Ammon's horn (tissue), 1 donor: ENCODE results near the gene GNG8.

ENCODE experiments used
- DNase-seq: peaks from one replicate; pipeline ENCODE4 v3.0.0-alpha.2; 2016; ENCODE audit warnings: low spot score

GNG8 gene

GRCh38 chr19:46635920-46636761 lies at the start of gene GNG8:
Gene GNG8 (minus strand): TSS chr19:46636202. CDS start chr19:46634682, 1,520 bp downstream.
- DNase-seq: no peak

- DNase-seq: no peak
Measured at GRCh38 chr19:46685189-46685588, 49.2 kb upstream of the GNG8 start.

- no peak for DNase-seq
Measured at GRCh38 chr19:46678110-46678732, 42.2 kb upstream of the GNG8 start.

DNA sequence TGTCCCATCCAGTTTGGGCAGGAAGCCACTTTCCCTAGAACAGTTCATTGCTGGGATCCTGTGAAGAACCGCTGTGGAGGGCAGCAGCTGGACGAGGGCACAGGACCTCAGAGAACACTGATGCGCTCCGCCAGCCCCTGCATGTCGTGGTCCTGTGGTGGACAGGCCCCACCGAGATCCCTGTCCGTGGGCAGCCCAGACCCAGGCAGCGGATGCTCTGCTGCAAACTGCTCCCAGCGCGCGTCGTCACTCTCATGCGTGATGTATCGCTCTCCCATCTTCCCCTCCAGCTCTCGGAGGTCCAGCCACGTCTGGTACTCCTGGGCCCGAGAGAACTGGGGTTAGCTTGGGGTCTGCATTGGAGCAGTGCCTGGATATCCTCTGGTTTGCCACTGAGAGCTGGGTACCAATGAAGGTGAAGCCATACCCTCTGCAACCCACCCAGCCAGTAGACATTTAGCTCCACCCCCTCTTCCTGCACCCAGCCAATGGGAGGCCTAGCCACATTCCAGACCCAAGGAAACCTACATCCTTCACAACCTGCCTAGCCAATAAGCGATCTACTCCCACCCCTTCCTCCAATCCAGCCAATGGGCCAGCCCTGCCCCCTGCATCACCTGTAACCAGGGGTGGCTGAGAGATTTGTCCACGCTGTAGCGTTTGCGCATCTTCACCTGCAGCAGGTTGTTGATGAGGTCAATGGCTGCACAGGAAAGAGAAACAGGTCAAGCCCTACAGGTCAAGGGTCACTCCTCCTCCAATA lies 38.6 kb upstream of the GNG8 start:
- DNase-seq: no peak

DNA sequence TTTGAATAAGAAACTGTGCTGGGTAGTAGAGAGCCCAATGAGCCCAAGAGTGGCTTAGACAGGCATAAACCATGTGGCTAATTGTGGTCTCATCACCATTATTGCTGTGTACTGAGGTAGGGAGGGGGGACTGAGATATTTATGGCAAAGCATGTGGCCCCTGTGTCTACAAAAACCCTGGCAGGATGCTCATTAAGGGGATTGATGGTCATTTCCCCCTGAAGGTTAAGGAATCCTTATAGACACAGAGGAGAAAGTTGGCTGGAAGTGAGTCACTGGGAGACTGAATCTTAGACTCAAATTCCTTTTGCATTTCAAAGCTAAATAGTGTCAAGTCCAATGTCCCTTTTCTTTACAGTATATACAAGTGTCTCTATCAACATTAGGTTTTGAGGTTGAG lies 34.8 kb upstream of the GNG8 start:
- no peak for DNase-seq

- no peak for DNase-seq
Measured at GRCh38 chr19:46668662-46669061, 32.7 kb upstream of the GNG8 start.

GRCh38 chr19:46665072-46665471 lies 29.1 kb upstream of the GNG8 start:
- no peak for DNase-seq

- DNase-seq: peak; percentile 98
Measured at GRCh38 chr19:46661735-46662592, 26.0 kb upstream of the GNG8 start.

DNA sequence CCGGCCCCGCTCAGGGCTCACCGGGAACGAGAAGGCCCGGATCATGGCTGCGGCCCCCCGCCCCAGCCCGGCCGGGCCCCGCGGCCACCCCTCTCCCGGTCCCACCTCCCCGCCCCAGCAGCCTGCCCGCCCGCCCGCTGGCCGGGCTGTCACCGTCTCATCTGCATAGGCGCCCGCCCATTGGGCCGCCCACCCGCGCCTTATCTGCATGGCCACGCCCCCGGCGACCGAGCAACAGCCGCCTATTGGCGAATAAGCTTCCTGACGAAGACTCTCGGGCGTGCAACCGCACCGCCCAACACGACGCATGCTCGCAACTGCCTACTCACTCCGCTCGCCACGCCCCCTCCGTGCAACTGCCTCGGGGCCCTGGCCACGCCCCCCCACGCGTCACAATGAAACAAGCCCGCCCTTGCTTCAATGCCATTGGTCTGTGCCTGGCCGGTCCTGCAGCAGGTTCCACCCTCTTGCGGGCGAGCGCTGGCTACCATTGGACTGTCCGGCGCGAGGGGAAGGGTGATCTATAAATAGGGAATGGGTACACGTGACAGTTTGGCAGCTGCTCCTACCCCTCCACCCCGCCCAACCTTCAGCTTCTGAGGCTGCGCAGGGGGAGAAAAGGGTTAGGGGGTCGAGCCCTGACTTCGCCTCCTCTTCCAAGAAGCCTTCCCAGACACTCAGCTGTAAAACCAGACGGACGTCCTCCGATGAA lies 25.2 kb upstream of the GNG8 start, which contains the start of gene DACT3:
TSS of gene DACT3 (minus strand) at position 163 of the 712 bp plus-strand sequence. CDS start at position 45, 118 bp downstream.
- peak; percentile 100 for DNase-seq

DNA sequence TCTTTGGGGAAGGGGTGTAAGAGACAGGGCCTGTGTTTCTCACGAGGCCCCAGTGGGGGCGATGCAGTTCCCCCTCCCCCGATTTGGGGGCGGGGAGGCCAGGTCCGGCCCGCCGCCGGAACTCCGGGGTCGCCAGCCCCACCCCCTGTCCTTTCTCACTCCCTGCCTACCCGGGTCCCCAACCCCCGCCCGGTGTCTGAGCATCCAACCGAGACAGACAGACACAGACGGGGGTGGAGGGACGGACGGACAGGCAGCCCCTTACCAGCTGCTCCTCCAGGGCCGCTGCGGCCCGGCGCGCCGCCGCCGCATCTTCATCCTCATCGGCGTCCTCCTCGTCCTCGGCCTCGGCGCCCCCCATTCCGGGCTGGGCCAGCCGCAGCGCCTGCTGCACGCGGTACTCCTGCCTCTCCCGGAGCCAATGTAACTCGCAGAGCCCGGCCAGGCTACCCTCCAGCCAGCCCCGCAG lies 24.6 kb upstream of the GNG8 start:
- DNase-seq: no peak

GRCh38 chr19:46660008-46660517 lies 24.1 kb upstream of the GNG8 start:
- DNase-seq: peak; percentile 54

GRCh38 chr19:46659151-46660007 lies 23.4 kb upstream of the GNG8 start:
- DNase-seq: peak; percentile 71

DNA sequence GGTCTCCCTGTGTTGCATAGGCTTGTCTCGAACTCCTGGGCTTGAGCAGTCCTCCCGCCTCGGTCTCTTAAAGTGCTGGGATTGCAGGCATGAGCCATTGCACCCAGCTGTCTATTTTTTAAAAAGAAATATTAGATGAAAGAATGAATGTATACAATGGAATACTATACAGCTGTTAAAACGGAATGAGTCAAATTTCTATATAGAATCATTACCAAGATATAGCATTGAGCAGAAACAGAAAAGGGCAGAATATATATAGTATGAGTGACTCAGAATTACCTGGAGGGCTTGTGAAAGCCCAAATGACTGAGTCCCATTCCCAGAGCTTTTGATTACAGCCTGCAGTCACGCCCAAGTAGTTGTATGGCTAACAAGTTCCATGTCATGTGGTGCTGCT lies 20.5 kb upstream of the GNG8 start:
- DNase-seq: no peak

GRCh38 chr19:46654621-46655152 lies 18.7 kb upstream of the GNG8 start:
- peak; percentile 95 for DNase-seq

DNA sequence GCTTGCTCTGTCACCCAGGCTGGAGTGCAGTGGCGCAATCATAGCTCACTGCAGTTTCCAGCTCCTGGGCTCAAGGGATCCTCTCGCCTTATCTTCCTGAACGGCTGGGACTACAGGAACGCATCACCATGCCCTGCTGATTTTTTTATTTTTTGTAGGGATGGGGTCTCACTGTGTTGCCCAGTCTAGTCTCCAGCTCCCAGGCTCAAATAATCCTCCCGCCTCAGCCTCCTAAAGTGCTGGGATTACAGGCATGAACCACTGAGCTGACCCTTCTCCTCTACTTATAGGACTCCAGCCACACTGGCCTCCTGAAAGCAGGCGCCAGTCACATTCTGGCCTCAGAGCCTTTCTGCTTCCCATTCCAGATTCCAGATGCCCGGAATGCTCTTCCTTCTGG lies 14.4 kb upstream of the GNG8 start:
- no peak for DNase-seq

DNA sequence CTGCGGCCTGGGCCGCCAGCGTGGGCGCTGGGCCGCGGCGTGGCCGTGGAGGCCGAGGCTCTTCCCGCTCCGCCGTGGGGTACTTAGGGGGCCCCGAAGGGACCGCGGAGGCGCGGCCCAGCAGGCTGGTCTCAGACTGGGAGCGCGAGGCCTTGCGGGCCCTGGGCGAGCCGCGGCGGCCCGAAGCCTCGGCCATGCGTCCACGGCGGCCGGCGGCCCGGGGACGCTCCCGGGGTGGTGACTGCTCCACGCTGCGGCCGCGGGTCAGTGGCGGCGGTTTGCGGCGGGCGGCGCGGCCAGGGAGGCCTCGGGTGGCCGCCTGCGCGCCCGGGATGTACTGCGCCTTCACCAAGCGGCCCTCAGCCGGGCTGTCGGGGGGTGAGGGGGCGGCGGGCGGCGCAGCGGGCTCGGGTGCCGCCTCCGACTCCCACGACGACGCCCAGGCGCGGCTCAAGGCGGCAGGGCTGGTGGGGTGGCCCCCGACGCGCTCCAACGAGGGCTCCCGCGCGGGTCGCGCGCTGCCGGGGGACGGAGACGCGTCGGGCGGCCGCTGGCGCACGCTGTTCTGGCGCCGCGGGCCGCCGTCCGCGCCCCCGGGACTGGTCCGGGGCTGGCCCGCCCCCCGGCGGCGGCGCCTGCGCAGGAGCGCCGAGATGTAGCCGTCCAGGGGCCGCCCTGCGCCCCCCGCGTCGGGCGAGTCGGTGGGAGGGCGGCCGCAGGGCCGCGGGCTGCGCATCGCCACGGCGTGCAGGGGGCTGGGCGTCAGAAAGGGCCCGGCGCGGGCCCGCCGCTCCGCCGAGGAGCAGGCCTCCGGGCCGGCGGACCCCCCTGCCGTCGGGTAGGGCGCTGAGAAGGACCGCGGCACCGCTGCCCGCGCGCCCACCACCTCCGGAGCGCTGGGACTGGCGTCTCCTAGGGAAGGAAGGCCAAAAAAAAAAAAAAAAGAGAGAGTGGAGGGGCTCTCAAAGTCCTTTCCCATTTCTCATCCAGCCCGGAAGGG lies 13.3 kb upstream of the GNG8 start:
- no peak for DNase-seq

DNA sequence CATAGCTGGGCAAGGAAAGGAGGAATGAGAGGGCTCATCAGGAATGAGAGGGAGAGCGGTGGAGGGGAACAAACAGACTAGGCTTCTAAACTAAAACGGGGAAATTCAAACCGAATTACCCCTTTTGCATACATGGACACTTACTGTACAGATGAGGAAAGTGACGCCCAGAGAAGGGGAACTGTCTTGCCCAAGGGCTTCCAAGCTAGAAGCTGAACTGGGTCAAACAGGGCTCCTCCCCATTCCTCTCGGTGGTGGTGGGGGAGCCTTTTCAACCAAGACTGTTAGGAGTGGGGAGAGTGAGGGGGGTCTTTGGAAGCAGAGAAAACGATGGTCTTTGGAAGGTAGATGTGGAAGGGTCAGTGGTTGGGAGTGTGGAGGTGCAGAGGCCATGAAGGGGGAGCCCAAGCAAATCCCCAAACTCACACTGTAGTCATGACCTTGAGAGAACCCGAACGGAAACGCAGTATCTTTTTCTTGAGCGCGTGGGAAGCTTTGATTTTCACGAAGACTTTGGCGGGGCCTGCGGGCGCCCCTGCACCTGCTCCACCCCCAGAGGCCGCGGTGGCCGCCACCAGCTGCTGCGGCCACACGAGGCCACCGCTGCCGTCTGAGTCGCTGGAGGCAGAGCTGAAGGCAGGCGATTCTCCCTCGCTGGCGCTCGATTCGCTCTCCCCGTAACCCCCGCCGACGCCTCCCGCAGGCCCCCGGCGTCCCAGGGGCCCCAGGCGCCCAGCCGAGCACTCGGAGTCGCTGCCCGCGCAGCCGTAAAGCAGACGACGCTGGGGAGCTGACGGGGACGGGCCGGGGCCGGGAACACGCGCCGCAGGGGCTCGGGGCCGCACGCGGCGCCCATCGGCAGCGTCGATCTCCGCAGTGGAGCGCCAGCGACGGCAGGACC lies 12.3 kb upstream of the GNG8 start:
- DNase-seq: no peak
